HG02759 (cell line): Measurements from ENCODE around the gene KCNQ4.

Experiments
- ATAC-seq: cut with Tn5 transposase; IDR thresholded peaks from one replicate; pipeline ENCODE4 v1.9.1; 2021; ENCODE audit warnings: mild to moderate bottlenecking, moderate library complexity; ENCODE audit not compliant: unreplicated experiment

Gene KCNQ4

GRCh38 chr1:40783001-40783905 lies at the start of gene KCNQ4:
KCNQ4 (plus strand) TSS chr1:40783787; CDS start chr1:40784094, 307 bp downstream.
- ATAC-seq, result no peak

GRCh38 chr1:40734882-40735628 lies 48.5 kb upstream of the KCNQ4 start:
- ATAC-seq, result no peak

- no peak for ATAC-seq
Measured at GRCh38 chr1:40736085-40736531, 47.5 kb upstream of the KCNQ4 start.

GRCh38 chr1:40738831-40739230 lies 44.8 kb upstream of the KCNQ4 start:
- ATAC-seq, result no peak

GRCh38 chr1:40739455-40740008 lies 44.1 kb upstream of the KCNQ4 start:
- ATAC-seq, result no peak

- ATAC-seq, result no peak
Measured at GRCh38 chr1:40740039-40740996, 43.3 kb upstream of the KCNQ4 start.

GRCh38 chr1:40740997-40741736 lies 42.4 kb upstream of the KCNQ4 start:
- no peak for ATAC-seq

GRCh38 chr1:40742363-40743061 lies 41.1 kb upstream of the KCNQ4 start:
- ATAC-seq, result no peak

- ATAC-seq, result no peak
Measured at GRCh38 chr1:40743452-40743851, 40.1 kb upstream of the KCNQ4 start.

- ATAC-seq, result no peak
Measured at GRCh38 chr1:40743860-40744259, 39.7 kb upstream of the KCNQ4 start.

GRCh38 chr1:40745176-40745575 lies 38.4 kb upstream of the KCNQ4 start:
- ATAC-seq, result no peak

GRCh38 chr1:40746344-40747090 lies 37.1 kb upstream of the KCNQ4 start:
- ATAC-seq, result no peak

GRCh38 chr1:40748841-40749718 lies 34.5 kb upstream of the KCNQ4 start:
- ATAC-seq, result no peak

- ATAC-seq, result no peak
Measured at GRCh38 chr1:40749817-40750216, 33.8 kb upstream of the KCNQ4 start.

GRCh38 chr1:40750451-40750908 lies 33.1 kb upstream of the KCNQ4 start:
- ATAC-seq, result no peak

GRCh38 chr1:40751802-40752201 lies 31.8 kb upstream of the KCNQ4 start:
- no peak for ATAC-seq

GRCh38 chr1:40753142-40753882 lies 30.3 kb upstream of the KCNQ4 start:
- ATAC-seq, result peak; percentile 50
